ENCODE measurements around the gene KCNJ12.

Gene KCNJ12

DNA sequence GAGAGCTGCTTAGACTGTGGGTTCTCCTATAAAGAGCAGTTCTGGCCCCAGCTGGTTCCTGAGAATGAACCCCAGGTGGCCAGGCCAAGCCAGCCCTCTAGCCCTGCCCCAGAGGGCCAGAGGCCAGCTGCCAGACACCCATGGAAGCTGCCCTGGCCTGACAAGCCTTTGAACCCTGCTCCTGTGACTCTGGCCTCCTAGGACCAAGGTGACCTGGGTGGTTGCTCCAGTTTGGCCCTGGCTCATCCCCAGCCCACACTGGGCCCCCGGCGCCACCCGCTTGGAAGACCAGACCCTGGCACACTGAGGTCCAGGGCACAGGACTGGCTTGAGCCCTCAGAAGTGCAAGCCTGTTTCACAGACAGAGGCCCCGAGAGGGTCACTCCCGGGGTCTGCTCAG is 6.8 kb upstream of the KCNJ12 start:
- DNase-seq = no peak

DNA sequence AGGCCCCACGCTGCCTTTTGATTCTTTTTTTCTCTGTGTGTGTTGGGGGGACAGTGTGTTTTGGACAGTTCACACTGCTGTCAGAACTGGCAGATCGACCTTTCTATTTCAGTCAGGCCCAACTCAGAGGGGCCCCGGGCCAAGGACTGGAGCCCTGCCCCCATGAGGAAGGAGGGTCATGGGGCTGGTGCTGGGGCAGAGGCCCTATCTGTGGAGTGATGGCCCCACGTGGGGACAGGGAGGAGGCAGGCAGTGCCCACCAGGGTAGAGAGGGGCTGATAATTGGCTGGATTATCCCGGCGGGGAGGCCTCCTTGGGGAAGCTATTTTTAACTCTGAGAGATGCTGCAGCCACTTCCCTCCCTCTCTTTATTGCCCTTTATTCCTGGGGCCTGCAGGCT is 5.7 kb upstream of the KCNJ12 start:
- DNase-seq = no peak

DNA sequence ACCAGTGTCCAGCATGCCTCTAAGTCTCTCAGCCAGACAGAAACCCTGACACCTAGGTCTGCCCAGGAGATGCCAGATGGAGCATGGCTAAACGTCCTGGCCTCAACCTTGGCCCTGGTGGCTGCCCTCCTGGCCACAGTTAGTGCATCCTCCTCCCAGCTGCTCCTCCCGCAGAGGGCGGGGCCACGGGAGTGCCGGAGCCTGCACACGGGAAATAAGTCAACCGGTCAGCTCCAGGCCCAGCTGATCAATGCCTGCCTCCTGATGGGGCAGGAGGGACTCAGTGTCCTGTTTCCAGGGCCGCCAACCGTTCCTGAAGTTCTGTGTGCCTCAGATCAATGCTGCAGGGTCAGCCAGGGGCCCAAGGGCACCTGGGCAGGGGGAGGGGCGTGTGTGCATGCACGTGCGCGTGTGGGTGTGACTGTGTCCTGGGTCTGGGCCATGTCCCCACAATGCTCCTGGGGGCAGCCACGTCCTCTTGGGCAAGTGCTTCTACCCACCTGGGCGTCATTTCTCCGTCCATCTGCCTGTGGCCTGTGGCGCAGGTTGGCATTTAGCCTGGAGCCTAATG is 4.6 kb upstream of the KCNJ12 start:
- no peak for DNase-seq

DNA sequence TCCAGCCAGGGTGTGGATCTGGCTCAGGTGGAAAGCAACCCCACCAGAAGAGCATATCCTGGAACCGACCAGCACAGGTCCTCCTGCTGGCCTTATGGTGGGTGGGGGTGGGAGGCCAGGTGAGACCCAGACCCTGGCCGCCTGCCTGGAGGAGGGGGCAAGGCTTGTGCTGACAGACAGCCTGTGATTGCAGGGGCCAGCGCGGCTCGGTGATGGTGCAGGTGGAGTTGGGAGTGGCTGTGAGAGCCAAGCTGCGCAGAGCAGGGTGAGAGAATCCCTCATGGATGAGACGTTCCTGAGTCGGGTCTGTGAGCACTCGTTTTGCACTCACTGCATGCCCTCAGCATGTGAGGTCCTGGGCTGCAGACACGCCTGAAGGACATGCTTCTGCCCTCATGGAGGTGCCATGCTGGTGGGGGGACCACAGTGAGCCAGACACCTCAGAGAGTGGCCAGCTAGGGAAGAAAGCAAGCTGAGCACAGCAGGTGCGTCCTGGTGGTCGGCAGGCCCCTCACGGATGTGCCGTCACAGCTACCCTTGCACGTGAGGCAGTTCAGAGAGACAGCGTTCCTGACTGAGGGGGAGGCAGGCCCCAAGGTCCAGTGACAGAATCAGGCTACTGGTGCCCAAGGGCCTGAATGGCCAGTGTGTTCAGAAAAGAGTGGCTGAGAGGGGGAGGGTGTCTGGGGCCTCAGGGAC is 3.8 kb upstream of the KCNJ12 start:
- no peak for DNase-seq

DNA sequence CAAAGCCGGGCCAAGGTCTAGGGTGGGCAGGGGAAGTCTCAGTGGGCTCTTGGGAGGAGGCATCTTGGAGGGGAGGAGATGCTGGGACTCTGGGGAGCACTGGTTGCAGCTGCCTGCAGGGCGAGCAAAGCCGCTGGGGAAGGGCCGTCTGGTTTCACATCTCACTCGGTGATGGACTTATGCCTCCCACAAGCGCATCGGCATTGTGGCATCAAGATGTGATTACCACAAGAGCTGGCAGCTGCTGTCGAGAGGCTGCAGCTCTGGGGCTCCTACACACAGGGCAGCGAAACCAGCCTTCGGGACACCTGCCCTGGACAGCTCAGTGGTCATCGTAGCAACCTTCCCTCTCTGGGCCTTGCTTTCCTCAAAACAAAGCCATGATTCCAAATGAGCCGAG is 3.1 kb upstream of the KCNJ12 start:
- no peak for DNase-seq

- no peak for DNase-seq
Observed at GRCh38 chr17:21373696-21374440, 2.3 kb upstream of the KCNJ12 start.

DNA sequence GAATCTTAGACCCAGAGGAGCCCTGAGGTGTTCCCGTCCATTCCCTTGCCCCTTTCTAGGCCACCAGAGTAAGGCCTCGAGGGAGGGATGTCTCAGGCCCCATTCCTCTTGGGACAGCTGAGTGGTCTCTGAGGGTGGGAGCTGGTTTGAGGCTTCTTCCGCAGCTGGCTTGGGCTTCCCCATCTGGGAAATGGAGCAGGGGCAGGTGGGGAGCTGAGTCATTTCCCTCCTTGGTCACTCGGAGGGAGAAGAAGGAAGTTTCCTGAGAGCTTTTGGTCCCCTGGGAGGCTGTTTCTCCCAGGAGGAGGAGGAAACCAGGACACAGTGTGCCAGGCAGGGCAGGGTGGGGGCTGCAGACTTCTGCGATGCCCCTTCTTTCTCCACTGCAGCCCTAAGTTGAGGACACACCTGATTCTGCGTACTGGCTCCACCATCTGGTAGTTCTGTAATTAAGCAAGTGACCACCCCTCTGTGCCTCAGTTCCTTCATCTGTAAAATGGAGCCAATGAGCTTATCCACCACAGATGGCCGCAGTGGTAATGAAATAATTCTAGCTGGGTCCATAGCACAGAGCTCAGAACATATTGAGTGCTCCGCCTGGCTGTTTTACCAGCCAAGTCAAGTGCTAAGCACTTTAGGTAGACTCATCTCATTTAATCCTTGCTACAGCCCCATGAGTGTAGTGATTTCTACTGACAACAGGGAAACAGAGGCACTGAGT is 1.6 kb upstream of the KCNJ12 start:
- DNase-seq = no peak

GRCh38 chr17:21375162-21375560 is 996 bp upstream of the KCNJ12 start:
- no peak for DNase-seq

DNA sequence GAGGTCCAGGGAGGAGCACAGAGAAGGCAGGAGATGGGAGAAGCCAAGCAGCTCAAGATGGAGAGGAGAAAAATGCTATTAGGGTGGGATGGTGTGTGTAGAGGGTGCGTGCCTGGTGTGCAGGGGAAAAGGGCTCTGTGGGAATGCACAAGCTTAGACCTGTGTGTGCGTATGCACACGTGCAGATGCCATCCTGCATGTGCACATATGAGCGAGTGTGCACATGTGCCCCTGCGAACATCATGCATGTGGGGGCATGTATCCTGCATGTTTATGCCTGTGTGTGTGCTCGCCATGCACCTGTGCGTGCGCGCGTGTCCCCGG is 438 bp upstream of the KCNJ12 start:
- DNase-seq = no peak

DNA sequence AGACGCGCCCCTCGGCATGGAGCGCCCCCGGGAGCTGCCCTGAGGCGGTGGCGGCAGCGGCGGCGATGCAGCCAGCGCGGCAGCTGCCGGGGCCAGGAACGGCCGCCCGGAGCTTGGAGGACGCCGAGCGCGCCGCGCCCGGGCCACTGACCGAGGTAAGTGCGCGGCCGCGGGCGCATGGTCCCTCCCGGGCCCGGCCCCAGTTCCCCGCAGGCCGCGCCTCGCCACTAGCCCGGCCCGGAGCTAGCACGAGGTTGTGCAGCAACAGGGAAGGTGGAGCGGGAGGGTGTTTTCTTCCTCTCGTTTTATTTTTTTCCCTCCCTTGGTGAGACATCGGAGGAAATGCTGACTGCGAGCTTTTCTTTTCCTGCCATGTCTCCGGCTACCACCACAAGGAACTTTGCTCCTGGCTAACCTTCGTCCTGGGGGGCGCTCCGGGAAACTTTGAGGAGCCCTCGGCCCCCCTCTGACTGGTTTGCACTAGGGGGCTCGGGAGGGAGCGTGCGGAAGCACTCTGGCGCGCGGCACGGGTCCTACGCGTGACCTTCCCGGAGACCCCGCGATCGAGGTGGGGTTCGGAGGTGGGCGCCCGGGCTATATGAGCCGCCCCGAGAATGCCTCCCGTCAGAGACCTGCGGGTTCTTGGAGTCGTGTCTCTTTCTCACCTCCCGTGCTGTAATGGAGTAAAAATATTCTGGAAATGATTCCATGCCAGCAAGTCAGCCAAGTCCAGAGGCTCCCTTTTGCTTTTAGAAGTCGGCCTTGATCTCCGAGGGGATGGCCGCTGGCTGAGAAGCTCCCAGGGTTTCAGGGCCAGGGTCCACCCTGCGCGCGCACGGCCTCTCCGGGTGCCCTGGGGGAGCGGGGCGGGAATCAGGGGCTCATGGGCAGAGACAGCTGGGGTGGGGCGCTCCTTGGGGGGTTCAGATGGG is 868 bp downstream of the KCNJ12 start:
- no peak for DNase-seq

GRCh38 chr17:21377705-21378396 is 1.7 kb downstream of the KCNJ12 start:
- no peak for DNase-seq

GRCh38 chr17:21378553-21378952 is 2.4 kb downstream of the KCNJ12 start:
- no peak for DNase-seq

GRCh38 chr17:21379080-21379711 is 3.0 kb downstream of the KCNJ12 start:
- DNase-seq = no peak

DNA sequence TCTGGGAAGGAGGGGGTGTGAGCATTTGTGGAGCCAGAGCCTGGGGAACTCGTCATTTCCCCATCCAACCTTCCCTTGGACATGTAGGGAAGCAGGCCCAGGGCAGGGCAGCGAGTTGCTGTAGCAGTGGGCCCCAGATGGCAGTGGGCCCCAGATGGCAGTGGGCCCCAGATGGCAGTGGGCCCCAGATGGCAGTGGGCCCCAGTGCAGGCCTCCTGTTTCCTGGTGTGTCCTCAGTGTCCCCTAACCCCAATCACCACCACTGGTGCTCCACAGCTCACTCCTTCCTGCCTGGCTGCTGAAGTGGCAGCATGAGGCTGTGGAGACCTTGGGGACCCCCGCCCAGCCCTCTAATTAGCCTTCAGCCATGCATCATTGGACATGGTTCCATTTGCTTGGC is 4.5 kb downstream of the KCNJ12 start:
- no peak for DNase-seq

DNA sequence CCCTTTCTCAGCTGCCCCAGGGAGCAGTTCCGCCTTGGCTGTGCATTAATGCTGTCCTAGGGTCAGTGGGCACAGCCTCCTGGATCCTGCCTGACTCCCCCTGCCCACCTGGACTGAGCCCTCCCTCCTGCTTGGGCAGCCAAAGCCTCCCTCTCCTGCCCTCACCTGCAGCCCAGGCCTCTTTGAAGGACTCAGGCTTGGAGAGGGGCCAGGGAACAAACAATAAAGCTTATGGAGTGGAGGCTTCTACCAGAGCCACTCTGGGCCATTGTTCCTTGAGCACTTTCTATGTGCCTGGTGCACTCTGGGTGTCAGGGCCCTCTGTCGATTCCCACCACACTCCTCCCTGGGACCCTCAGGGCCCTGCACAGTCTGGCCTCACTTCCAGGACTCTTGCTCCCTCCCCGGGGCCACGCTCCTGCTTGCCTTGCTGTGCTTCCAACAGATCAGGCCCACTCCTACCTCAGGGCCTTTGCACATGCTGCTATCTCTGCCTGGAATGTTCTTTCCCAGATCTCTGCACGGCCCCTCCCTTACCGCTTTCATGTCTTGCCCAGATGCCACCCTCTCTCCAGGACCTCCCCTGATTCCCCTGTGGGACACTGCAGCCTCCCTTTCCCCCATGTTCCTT is 5.0 kb downstream of the KCNJ12 start:
- DNase-seq = no peak

GRCh38 chr17:21382560-21383495 is 6.7 kb downstream of the KCNJ12 start:
- no peak for DNase-seq

GRCh38 chr17:21385281-21385845 is 9.2 kb downstream of the KCNJ12 start:
- DNase-seq = no peak

- no peak for DNase-seq
Observed at GRCh38 chr17:21387616-21388015, 11.5 kb downstream of the KCNJ12 start.

GRCh38 chr17:21388066-21388465 is 11.9 kb downstream of the KCNJ12 start:
- DNase-seq = no peak

GRCh38 chr17:21388944-21389343 is 12.8 kb downstream of the KCNJ12 start:
- no peak for DNase-seq

All from activated T-cell treated with anti-CD3 and anti-CD28 coated beads, Interleukin-2, amount 50 U/mL, for 1 hour (primary cell).